HepG2 (cell line): Measurements from ENCODE around the gene ERICH3. TPM values are rescaled to one million over a fixed set of nuclear protein-coding genes. Genes with fewer than 3 reads are reported as not detected.

Experiments used
- ATAC-seq: fragments of 200-7000 bp; cut with Tn5 transposase; 3 replicates; pipeline ENCODE4 v1.9.1; 2020; ENCODE audit warnings: mild to moderate bottlenecking, moderate library complexity
- BruUV-seq: library from RNA; stranded (reverse); fragments of 400-500 nt; replicated peaks from 2 replicates; lab custom pipeline; 2021; lab: Mats Ljungman, UMichigan
- CTCF ChIA-PET: fragments of 300-600 bp; formaldehyde crosslinking; extraction: SDS; loops from one replicate; lab custom pipeline; 2021; ENCODE audit warnings: low total read pairs, inconsistent platforms, low intra/inter-chr PET ratio; lab: Yijun Ruan, JAX
- POLR2A ChIA-PET: fragments of 350-600 bp; sonication (Branson Sonifier 250); formaldehyde crosslinking; loops from one replicate; lab custom pipeline; 2020; ENCODE audit warnings: antibody characterized with exemption, inconsistent platforms; lab: Yijun Ruan, JAX
- DNase-seq: peaks from one replicate; pipeline ENCODE4 v3.0.0-alpha.2; 2015; ENCODE audit warnings: low spot score
- FAIRE-seq: peaks from 3 replicates; lab custom pipeline; 2011; peaks lifted over from hg19 to GRCh38; lab: Jason Lieb, UNC
- H2AFZ ChIP-seq: one replicate; pipeline ENCODE4 v1.6.1; 2011; ENCODE audit warnings: low read length, inconsistent platforms
- H3K27ac ChIP-seq: fragments of 300-600 bp; 3 replicates; pipeline ENCODE4 v1.8.0; 2011; ENCODE audit warnings: mixed run types, mild to moderate bottlenecking, mixed read lengths, low read length, inconsistent platforms; ENCODE audit not compliant: insufficient read depth; ENCODE audit errors: extremely low read length
- H3K27me3 ChIP-seq, 2 experiments: fragments of 200-600 bp in 1 of 2; 2 replicates in 1 of 2; 3 replicates in 1 of 2; pipeline versions ENCODE4 v1.6.0 to v1.8.0; 2011; ENCODE audit warnings: low read length in 2 of 2, mild to moderate bottlenecking in 2 of 2, moderate library complexity in 2 of 2, inconsistent platforms in 1 of 2; ENCODE audit not compliant: insufficient read depth in 2 of 2, control insufficient read depth in 1 of 2
- H3K36me3 ChIP-seq, 2 experiments: fragments of 200-600 bp in 1 of 2; replicated peaks in 1 of 2; 2 replicates in 1 of 2; 3 replicates in 1 of 2; pipeline versions ENCODE4 v1.5.1 to v1.8.0; 2011; ENCODE audit warnings: low read length in 2 of 2, inconsistent platforms in 1 of 2; ENCODE audit not compliant: insufficient read depth in 2 of 2, control insufficient read depth in 1 of 2
- H3K4me1 ChIP-seq: 2 replicates; pipeline ENCODE4 v1.5.1; 2012; ENCODE audit warnings: low read length, inconsistent platforms; ENCODE audit not compliant: insufficient read depth
- H3K4me2 ChIP-seq: 2 replicates; pipeline ENCODE4 v1.6.0; 2011; ENCODE audit warnings: low read depth, low read length, inconsistent platforms
- H3K4me3 ChIP-seq, 3 experiments: fragments of 200-600 bp in 1 of 3; sonication (generic), shearing (Covaris generic) in 1 of 3; replicated peaks in 1 of 3; 2 replicates each; pipeline ENCODE4 v1.5.1; 2011 to 2016; ENCODE audit warnings: low read length in 3 of 3, inconsistent platforms in 2 of 3, low read depth in 2 of 3, mild to moderate bottlenecking in 2 of 3, control low read depth in 1 of 3, mixed read lengths in 1 of 3; ENCODE audit not compliant: insufficient read depth in 1 of 3
- H3K79me2 ChIP-seq: one replicate; pipeline ENCODE4 v1.6.1; 2011; ENCODE audit warnings: low read length, inconsistent platforms; ENCODE audit not compliant: insufficient read depth
- H3K9ac ChIP-seq: 2 replicates; pipeline ENCODE4 v1.6.0; 2011; ENCODE audit warnings: mild to moderate bottlenecking, low read depth, low read length, inconsistent platforms; ENCODE audit not compliant: insufficient read depth
- H3K9me3 ChIP-seq: 2 replicates; pipeline ENCODE4 v1.5.1; 2012; ENCODE audit warnings: mild to moderate bottlenecking, low read length
- H4K20me1 ChIP-seq: 2 replicates; pipeline ENCODE4 v1.6.0; 2011; ENCODE audit warnings: inconsistent platforms, mild to moderate bottlenecking, low read length, moderate library complexity; ENCODE audit not compliant: insufficient read depth
- CAMTA2 ChIP-seq: sonication (generic); formaldehyde crosslinking; IDR thresholded peaks from 2 replicates; pipeline ENCODE4 v1.4.0; 2020; ENCODE audit warnings: mild to moderate bottlenecking, missing genetic modification reagents, borderline replicate concordance
- IKZF4 ChIP-seq: sonication (generic); formaldehyde crosslinking; IDR thresholded peaks from 2 replicates; pipeline ENCODE4 v1.5.1; 2020; ENCODE audit warnings: borderline replicate concordance, mild to moderate bottlenecking, low read depth, missing genetic modification reagents; ENCODE audit errors: not compliant biosample characterization
- MAFF ChIP-seq: IDR thresholded peaks from 2 replicates; pipeline ENCODE4 v1.6.1; 2011; ENCODE audit warnings: low read depth, low read length, improper control_type of control experiment
- MTF1 ChIP-seq: sonication (generic); formaldehyde crosslinking; IDR thresholded peaks from 2 replicates; pipeline ENCODE4 v1.5.0; 2020; ENCODE audit warnings: missing genetic modification reagents
- MYC ChIP-seq: sonication (generic); formaldehyde crosslinking; IDR thresholded peaks from 2 replicates; pipeline ENCODE4 v1.9.0; 2021; ENCODE audit warnings: missing genetic modification reagents, borderline replicate concordance
- ONECUT2 ChIP-seq: sonication (generic); formaldehyde crosslinking; IDR thresholded peaks from 2 replicates; pipeline ENCODE4 v1.4.0; 2020; ENCODE audit warnings: missing genetic modification reagents
- PAXIP1 ChIP-seq: sonication (generic); formaldehyde crosslinking; conservative IDR thresholded peaks from 2 replicates; pipeline ENCODE4 v1.4.0; 2020; ENCODE audit warnings: mild to moderate bottlenecking, missing genetic modification reagents, moderate library complexity
- SOX5 ChIP-seq: IDR thresholded peaks from 2 replicates; pipeline ENCODE4 v1.6.1; 2016; ENCODE audit warnings: borderline replicate concordance
- THYN1 ChIP-seq: sonication (generic); formaldehyde crosslinking; IDR thresholded peaks from 2 replicates; pipeline ENCODE4 v1.8.1; 2023; ENCODE audit warnings: low read depth, mild to moderate bottlenecking, moderate library complexity, missing genetic modification reagents, borderline replicate concordance
- ZBTB10 ChIP-seq: sonication (generic); formaldehyde crosslinking; IDR thresholded peaks from 2 replicates; pipeline ENCODE4 v1.4.0; 2020; ENCODE audit warnings: missing genetic modification reagents, borderline replicate concordance
- ZBTB34 ChIP-seq: sonication (generic); formaldehyde crosslinking; IDR thresholded peaks from 2 replicates; pipeline ENCODE4 v1.8.0; 2022; ENCODE audit warnings: mild to moderate bottlenecking, missing genetic modification reagents
- ZNF275 ChIP-seq: sonication (generic); formaldehyde crosslinking; IDR thresholded peaks from 2 replicates; pipeline ENCODE4 v1.8.0; 2022; ENCODE audit warnings: missing genetic modification reagents, mild to moderate bottlenecking, inconsistent platforms, borderline replicate concordance
- ZNF3 ChIP-seq: IDR thresholded peaks from 2 replicates; pipeline ENCODE4 v1.7.0; 2017; ENCODE audit warnings: inconsistent platforms
- ZNF629 ChIP-seq: sonication (generic); formaldehyde crosslinking; conservative IDR thresholded peaks from 2 replicates; pipeline ENCODE4 v1.5.0; 2020; ENCODE audit warnings: missing genetic modification reagents
- in situ Hi-C: cut with HindIII; loops from 2 replicates; pipeline ENCODE4 v1.10.0; 2017; ENCODE audit warnings: low pct_unique_long_range_greater_than_20kb; ENCODE audit not compliant: extremely low pct_ligation_motif_present
- intact Hi-C: fragments of 100-400 bp; cut with micrococcal nuclease; formaldehyde crosslinking; loops from one replicate; pipeline ENCODE4 v1.10.0; 2022; ENCODE audit not compliant: unreplicated experiment
- polyA plus RNA-seq, 8 experiments: library from polyadenylated mRNA; depleted of rRNA in 3 of 8; stranded (reverse) in 7 of 8; unstranded in 1 of 8; fragments of >200 nt; fragmentation: Illumina TruSeq in 4 of 8; extraction: Trizol in 4 of 8; gene quantifications; 2 replicates each; pipeline versions ENCODE4 v1.2.1 to v1.2.3, GENCODE V29; 2011 to 2016; ENCODE audit warnings: low read depth in 4 of 8, missing spikeins in 1 of 8, mixed read lengths in 1 of 8; ENCODE audit not compliant: insufficient read depth in 1 of 8
- total RNA-seq, 5 experiments: library from RNA; depleted of rRNA; stranded (reverse); fragments of >200 nt; fragmentation: Illumina TruSeq; extraction: Trizol; gene quantifications; 2 replicates each; pipeline ENCODE4 v1.2.3, GENCODE V29; 2016; ENCODE audit warnings: low read depth in 1 of 5

ERICH3 gene
- total and polyA plus RNA-seq, 2 of the 13 experiments (the other 11 are each of a cell fraction or from before 2014, with no cell fraction given), result 0.03 TPM; not detected in 1

GRCh38 chr1:74684301-74684700, 10.7 kb upstream of the ERICH3 start (continued):
- TF ChIP-seq ZBTB10 (no peak), MYC (CRISPR knock-in tag) (no peak), CAMTA2 (CRISPR knock-in tag) (no peak)

- Histone ChIP-seq H3K4me2 (no peak overlapping the region), H4K20me1 (no peaks in the 10 kb centered on the region), H3K9me3 (no peaks in the 10 kb centered on the region), H3K27ac (no peak overlapping the region), H2AFZ (no peak overlapping the region), H3K27me3 (no peaks in the 10 kb centered on the region), H3K4me1 (no peaks in the 10 kb centered on the region), H3K36me3 (no peaks in the 10 kb centered on the region), H3K4me3 (no peak overlapping the region), H3K9ac (no peak overlapping the region), H3K79me2 (no peaks in the 10 kb centered on the region)
- no peak for ATAC-seq
- BruUV-seq, result no TSS peak
- CTCF ChIA-PET, result no interaction called here
- no peak for FAIRE-seq
- intact Hi-C loops (loop anchor here (10.0 kb wide), 1 partner anchor 179 kb away; no protein-coding TSS in a partner anchor), in situ Hi-C loops (loop anchor here (25.0 kb wide), 1 partner anchor 846 kb away; no protein-coding TSS in a partner anchor)
- POLR2A ChIA-PET, result no interaction called here
- no peak for DNase-seq
- TF ChIP-seq IKZF4 (CRISPR knock-in tag) (no peak), ZNF629 (CRISPR knock-in tag) (no peak), ZNF3 (CRISPR knock-in tag) (no peak), PAXIP1 (no peak), ONECUT2 (CRISPR knock-in tag) (no peak), MTF1 (CRISPR knock-in tag) (no peak), MAFF (no peak), ZBTB34 (no peak), SOX5 (no peak), THYN1 (no peak), ZNF275 (CRISPR knock-in tag) (no peak)
Observed at GRCh38 chr1:74683656-74684055, 10.1 kb upstream of the ERICH3 start.
